Measurements from ENCODE around the gene FLNB. TPM values are rescaled to one million over a fixed set of nuclear protein-coding genes. Genes with fewer than 3 reads are reported as not detected.

Gene FLNB
- total and polyA plus RNA-seq, 2 of the 4 experiments (the other 2 are of a cell fraction), result 78.0 to 136 TPM

- Histone ChIP-seq H3K23ac (ENCODE audit: low read depth, low read length) (no peak overlapping the region), H3K36me3 (ENCODE audit: control insufficient read depth, insufficient read depth, low read length) (no peaks in the 10 kb centered on the region; the same call in 1 of the 2 replicates), H3K4me2 (ENCODE audit: low read depth, low read length) (no peak overlapping the region), H4K20me1 (ENCODE audit: insufficient read depth, low read length) (peaks cover 88% of the 10 kb centered on the region), H3K27ac (ENCODE audit: insufficient read depth, low read length) (no peak overlapping the region), H3K4me1 (ENCODE audit: control insufficient read depth, insufficient read depth, low read length) (peaks cover 24% of the 10 kb centered on the region), H3K27me3 (ENCODE audit: control insufficient read depth, insufficient read depth, low read length) (no peaks in the 10 kb centered on the region), H3K18ac (ENCODE audit: low read depth, low read length) (no peak overlapping the region), H3K56ac (ENCODE audit: extremely low read depth, insufficient read depth, low read length) (no peak overlapping the region), H2AFZ (replicated peaks; ENCODE audit: low read length, poor library complexity) (no peak overlapping the region), H2AK9ac (replicated peaks; ENCODE audit: low read depth, low read length, poor library complexity) (no peak overlapping the region), H2BK120ac (ENCODE audit: low read depth, low read length) (no peak overlapping the region), H3K79me1 (ENCODE audit: low read depth in 1 of 2, low read length in 2 of 2) (peaks cover 19 to 77% of the 10 kb centered on the region in 2 experiments), H2BK20ac (ENCODE audit: low read depth, low read length) (no peak overlapping the region), H3K4ac (ENCODE audit: low read depth, low read length) (no peak overlapping the region), H4K8ac (ENCODE audit: low read depth in 2 of 2, low read length in 2 of 2) (no peak overlapping the region), H3K9ac (ENCODE audit: low read depth, low read length) (no peak overlapping the region), H3K4me3 (ENCODE audit: insufficient read depth, low read depth, low read length) (no peak overlapping the region), H4K91ac (ENCODE audit: insufficient read depth, low read depth, low read length) (no peak overlapping the region), H3K9me3 (ENCODE audit: control insufficient read depth, insufficient read depth, low read length) (no peaks in the 10 kb centered on the region), H2BK5ac (ENCODE audit: low read depth, low read length, poor library complexity, severe bottlenecking) (no peak overlapping the region), H2AK5ac (ENCODE audit: low read depth, low read length) (no peak overlapping the region), H3K9me1 (ENCODE audit: insufficient read depth, low read length) (peaks cover 25% of the 10 kb centered on the region), H3K14ac (replicated peaks; ENCODE audit: low read depth, low read length) (no peak overlapping the region), H2BK15ac (ENCODE audit: low read depth, low read length) (no peak overlapping the region), H4K5ac (ENCODE audit: low read depth, low read length) (no peak overlapping the region)
- WGBS, 2 experiments (ENCODE audit: extremely low coverage in 2 of 2, insufficient read length in 1 of 2), result no CpG with 5 or more reads among the region's 1 CpG
- no peak for ATAC-seq (ENCODE audit: low read depth)
- no TSS peak for BruUV-seq (replicated peaks)
- ChIA-PET CTCF (interaction anchor here (0.6 kb wide), 1 partner anchor 268 kb away, joined by 3 read pairs; no protein-coding TSS in a partner anchor), POLR2A (ENCODE audit: unreplicated experiment) (no interaction called here)
- DNase-seq, result no peak
- in situ Hi-C loops (cut with MboI; ENCODE audit: low sequenced_read_pairs) (no loop called here), intact Hi-C loops (cut with micrococcal nuclease) (no loop called here), dilution Hi-C loops (cut with HindIII; ENCODE audit: low sequenced_read_pairs, unreplicated experiment) (no loop called here)
- no peak for TF ChIP-seq BHLHE40 (IDR thresholded peaks at IDR 0.05; ENCODE audit: low read depth, low read length)
Observed at GRCh38 chr3:58028902-58029301, 20.7 kb downstream of the FLNB start.
